CD8-positive, alpha-beta memory T cell (primary cell): Measurements from ENCODE around the gene SBK2. TPM values are rescaled to one million over a fixed set of nuclear protein-coding genes. Genes with fewer than 3 reads are reported as not detected.

Experiments used
- CTCF ChIA-PET: fragments of 350-600 bp; sonication (Branson Sonifier 250); formaldehyde crosslinking; loops from one replicate; lab custom pipeline; 2021; ENCODE audit warnings: antibody characterized with exemption; lab: Charles Lee
- POLR2A ChIA-PET: fragments of 350-600 bp; sonication (Branson Sonifier 250); formaldehyde crosslinking; loops from one replicate; lab custom pipeline; 2021; ENCODE audit warnings: antibody characterized with exemption; lab: Charles Lee
- DNase-seq, 5 donors: peaks; one replicate each; pipeline versions ENCODE4 v3.0.0 to v3.0.0-alpha.2; 2020 to 2022; ENCODE audit warnings: mixed read lengths in 1 of 5
- H3K27ac ChIP-seq: one replicate; pipeline ENCODE4 v1.7.0; 2013; ENCODE audit warnings: low read depth, mild to moderate bottlenecking, low read length, moderate library complexity
- H3K27me3 ChIP-seq: 2 replicates; pipeline ENCODE4 v1.7.0; 2013; ENCODE audit warnings: low read length, mild to moderate bottlenecking; ENCODE audit not compliant: insufficient read depth, poor library complexity, severe bottlenecking
- H3K36me3 ChIP-seq: 2 replicates; pipeline ENCODE4 v1.7.0; 2013; ENCODE audit warnings: mild to moderate bottlenecking, low read length, moderate library complexity; ENCODE audit not compliant: insufficient read depth
- H3K4me1 ChIP-seq: 2 replicates; pipeline ENCODE4 v1.7.0; 2013; ENCODE audit warnings: mild to moderate bottlenecking, low read length, moderate library complexity; ENCODE audit not compliant: insufficient read depth
- H3K4me3 ChIP-seq: 2 replicates; pipeline ENCODE4 v1.7.0; 2013; ENCODE audit warnings: mild to moderate bottlenecking, low read length
- H3K9me3 ChIP-seq: 2 replicates; pipeline ENCODE4 v1.7.0; 2013; ENCODE audit warnings: mild to moderate bottlenecking, low read length
- H3K27ac Mint-ChIP-seq, 8 donors: one replicate each; pipeline ENCODE4 v1.8.0; 2020 to 2021; ENCODE audit warnings: mixed read lengths in 8 of 8, mild to moderate bottlenecking in 6 of 8, inconsistent platforms in 3 of 8, moderate library complexity in 3 of 8
- H3K27me3 Mint-ChIP-seq, 2 donors: one replicate each; pipeline ENCODE4 v1.8.0; 2020 to 2021; ENCODE audit warnings: mixed read lengths in 2 of 2, mild to moderate bottlenecking in 1 of 2, moderate library complexity in 1 of 2
- H3K36me3 Mint-ChIP-seq, 3 donors: one replicate each; pipeline ENCODE4 v1.8.0; 2020 to 2021; ENCODE audit warnings: mixed read lengths in 3 of 3, inconsistent platforms in 1 of 3, mild to moderate bottlenecking in 1 of 3
- H3K4me1 Mint-ChIP-seq, 3 donors: one replicate each; pipeline ENCODE4 v1.8.0; 2020 to 2021; ENCODE audit warnings: mixed read lengths in 3 of 3, inconsistent platforms in 1 of 3, mild to moderate bottlenecking in 1 of 3
- H3K4me3 Mint-ChIP-seq, 7 donors: one replicate each; pipeline ENCODE4 v1.8.0; 2020 to 2021; ENCODE audit warnings: mixed read lengths in 7 of 7, mild to moderate bottlenecking in 6 of 7, moderate library complexity in 4 of 7, inconsistent platforms in 2 of 7
- H3K9me3 Mint-ChIP-seq, 5 donors: one replicate each; pipeline ENCODE4 v1.8.0; 2020 to 2022; ENCODE audit warnings: mixed read lengths in 5 of 5, mild to moderate bottlenecking in 3 of 5, moderate library complexity in 2 of 5, inconsistent platforms in 1 of 5
- polyA plus RNA-seq: library from polyadenylated mRNA; unstranded; fragments of 300-500 nt; fragmentation: Illumina TruSeq; gene quantifications from one replicate; pipeline ENCODE4 v1.2.3, GENCODE V29; 2021
- total RNA-seq, 2 experiments: library from RNA; stranded (reverse); gene quantifications; one replicate each; pipeline ENCODE4 v1.2.3, GENCODE V29; 2021

SBK2 gene
- total and polyA plus RNA-seq, 3 experiments from 2014 or later, result not detected

DNA sequence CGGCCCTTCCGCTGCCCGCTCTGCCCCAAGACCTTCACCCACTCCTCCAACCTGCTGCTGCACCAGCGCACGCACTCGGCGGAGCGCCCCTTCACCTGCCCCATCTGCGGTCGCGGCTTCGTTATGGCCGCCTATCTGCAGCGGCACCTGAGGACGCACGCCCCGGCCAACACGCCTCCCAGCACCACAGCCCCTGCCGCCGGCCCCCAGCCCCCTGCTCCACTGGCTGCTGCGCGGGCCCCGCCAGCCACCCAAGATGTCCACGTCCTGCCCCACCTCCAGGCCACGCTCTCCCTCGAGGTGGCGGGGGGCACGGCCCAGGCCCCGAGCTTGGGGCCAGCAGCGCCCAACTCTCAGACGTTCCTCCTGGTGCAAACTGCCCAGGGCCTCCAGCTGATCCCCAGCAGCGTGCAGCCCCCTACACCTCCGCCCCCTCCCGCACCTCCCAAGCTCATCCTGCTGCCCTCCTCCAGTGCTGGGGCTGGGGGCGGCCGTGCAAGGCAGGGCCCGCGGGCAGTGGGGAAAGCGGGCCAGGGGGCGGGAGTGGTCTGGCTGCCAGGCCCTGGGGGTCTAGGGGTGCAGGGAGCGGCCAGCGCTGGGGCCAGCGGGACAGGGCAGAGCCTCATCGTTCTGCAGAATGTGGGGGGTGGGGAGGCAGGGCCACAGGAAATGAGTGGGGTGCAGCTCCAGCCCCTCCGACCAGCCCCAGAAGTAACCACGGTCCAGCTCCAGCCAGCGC, 53.8 kb downstream of the SBK2 start:
- Mint-ChIP-seq H3K27ac (no peak overlapping the region), H3K9me3 (no peaks in the 10 kb centered on the region), H3K4me3 (peak overlapping the region in 1 of 7 donors; percentile 37), H3K27me3 (no peaks in the 10 kb centered on the region), H3K4me1 (peaks cover 18 to 48% (median 21%) of the 10 kb centered on the region in 3 donors), H3K36me3 (peaks cover 0 to 18% (median 0%) of the 10 kb centered on the region in 3 donors)
- CTCF ChIA-PET, result interaction anchor here (1.4 to 6.4 kb wide), 2 partner anchors 15 to 21 kb away, joined by 4 to 34 read pairs; no protein-coding TSS in a partner anchor
- POLR2A ChIA-PET, result interaction anchor here (0.5 kb wide), 1 partner anchor 151 kb away, joined by 3 read pairs; no protein-coding TSS in a partner anchor
- Histone ChIP-seq H3K9me3 (no peaks in the 10 kb centered on the region), H3K27ac (no peak overlapping the region), H3K4me3 (no peak overlapping the region), H3K4me1 (peaks cover 12% of the 10 kb centered on the region), H3K27me3 (no peaks in the 10 kb centered on the region), H3K36me3 (no peaks in the 10 kb centered on the region)
- no peak for DNase-seq

DNA sequence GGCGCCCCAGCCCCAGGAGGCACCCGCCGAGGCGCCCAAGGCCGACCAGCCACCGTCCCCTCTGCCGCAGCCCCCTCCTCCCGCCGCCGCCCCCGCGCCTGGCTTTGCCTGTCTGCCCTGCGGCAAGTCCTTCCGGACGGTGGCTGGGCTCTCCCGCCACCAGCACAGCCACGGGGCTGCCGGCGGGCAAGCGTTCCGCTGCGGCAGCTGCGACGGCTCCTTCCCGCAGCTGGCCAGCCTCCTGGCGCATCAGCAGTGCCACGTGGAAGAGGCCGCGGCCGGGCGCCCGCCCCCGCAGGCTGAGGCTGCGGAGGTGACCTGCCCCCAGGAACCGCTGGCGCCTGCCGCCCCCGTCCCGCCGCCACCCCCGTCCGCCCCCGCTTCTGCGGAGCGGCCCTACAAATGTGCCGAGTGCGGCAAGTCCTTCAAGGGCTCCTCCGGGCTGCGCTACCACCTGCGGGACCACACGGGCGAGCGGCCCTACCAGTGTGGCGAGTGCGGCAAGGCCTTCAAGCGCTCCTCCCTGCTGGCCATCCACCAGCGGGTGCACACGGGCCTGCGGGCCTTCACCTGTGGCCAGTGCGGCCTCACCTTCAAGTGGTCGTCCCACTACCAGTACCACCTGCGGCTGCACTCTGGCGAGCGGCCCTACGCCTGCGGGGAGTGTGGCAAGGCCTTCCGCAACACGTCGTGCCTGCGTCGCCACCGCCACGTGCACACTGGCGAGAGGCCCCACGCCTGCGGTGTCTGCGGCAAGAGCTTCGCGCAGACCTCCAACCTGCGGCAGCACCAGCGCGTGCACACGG, 54.6 kb downstream of the SBK2 start:
- ChIA-PET CTCF (interaction anchor here (1.4 to 6.4 kb wide), 2 partner anchors 15 to 22 kb away, joined by 4 to 34 read pairs; no protein-coding TSS in a partner anchor), POLR2A (no interaction called here)
- peaks cover 0 to 18% (median 0%) of the 10 kb centered on the region in 3 donors for H3K36me3 Mint-ChIP-seq

DNA sequence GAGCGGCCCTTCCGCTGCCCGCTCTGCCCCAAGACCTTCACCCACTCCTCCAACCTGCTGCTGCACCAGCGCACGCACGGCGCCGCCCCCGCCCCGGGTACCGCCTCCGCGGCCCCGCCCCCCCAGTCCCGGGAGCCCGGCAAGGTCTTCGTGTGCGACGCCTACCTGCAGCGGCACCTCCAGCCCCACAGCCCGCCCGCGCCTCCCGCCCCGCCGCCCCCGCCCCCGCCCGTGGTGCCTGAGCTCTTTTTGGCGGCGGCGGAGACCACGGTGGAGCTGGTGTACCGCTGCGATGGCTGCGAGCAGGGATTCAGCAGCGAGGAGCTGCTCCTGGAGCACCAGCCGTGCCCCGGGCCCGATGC, 55.2 kb downstream of the SBK2 start:
- peak in 1 of 5 donors; percentile 32 for DNase-seq
- H3K27ac ChIP-seq, result no peak overlapping the region
- no peaks in the 10 kb centered on the region for H3K27me3 Mint-ChIP-seq
- H3K9me3 Mint-ChIP-seq, result no peaks in the 10 kb centered on the region
- no peak overlapping the region for H3K27ac Mint-ChIP-seq
- no peak overlapping the region for H3K4me3 Mint-ChIP-seq
- H3K27me3 ChIP-seq, result no peaks in the 10 kb centered on the region
- peaks cover 26 to 52% (median 31%) of the 10 kb centered on the region in 3 donors for H3K4me1 Mint-ChIP-seq
- H3K9me3 ChIP-seq, result no peaks in the 10 kb centered on the region
- H3K4me3 ChIP-seq, result no peak overlapping the region
- ChIA-PET POLR2A (no interaction called here), CTCF (no interaction called here)
- peaks cover 0 to 21% (median 0%) of the 10 kb centered on the region in 3 donors for H3K36me3 Mint-ChIP-seq
- no peaks in the 10 kb centered on the region for H3K36me3 ChIP-seq
- H3K4me1 ChIP-seq, result peaks cover 22% of the 10 kb centered on the region

More for the DNA sequence above, 54.6 kb downstream of the SBK2 start:
- no peak overlapping the region for H3K4me3 ChIP-seq
- no peaks in the 10 kb centered on the region for H3K27me3 Mint-ChIP-seq
- H3K9me3 ChIP-seq, result no peaks in the 10 kb centered on the region
- DNase-seq, result no peak
- H3K27ac Mint-ChIP-seq, result no peak overlapping the region
- no peaks in the 10 kb centered on the region for H3K36me3 ChIP-seq
- no peak overlapping the region for H3K27ac ChIP-seq
- H3K4me1 Mint-ChIP-seq, result peaks cover 23 to 52% (median 26%) of the 10 kb centered on the region in 3 donors
- H3K27me3 ChIP-seq, result no peaks in the 10 kb centered on the region
- H3K9me3 Mint-ChIP-seq, result no peaks in the 10 kb centered on the region
- H3K4me1 ChIP-seq, result peaks cover 19% of the 10 kb centered on the region
- H3K4me3 Mint-ChIP-seq, result no peak overlapping the region

DNA sequence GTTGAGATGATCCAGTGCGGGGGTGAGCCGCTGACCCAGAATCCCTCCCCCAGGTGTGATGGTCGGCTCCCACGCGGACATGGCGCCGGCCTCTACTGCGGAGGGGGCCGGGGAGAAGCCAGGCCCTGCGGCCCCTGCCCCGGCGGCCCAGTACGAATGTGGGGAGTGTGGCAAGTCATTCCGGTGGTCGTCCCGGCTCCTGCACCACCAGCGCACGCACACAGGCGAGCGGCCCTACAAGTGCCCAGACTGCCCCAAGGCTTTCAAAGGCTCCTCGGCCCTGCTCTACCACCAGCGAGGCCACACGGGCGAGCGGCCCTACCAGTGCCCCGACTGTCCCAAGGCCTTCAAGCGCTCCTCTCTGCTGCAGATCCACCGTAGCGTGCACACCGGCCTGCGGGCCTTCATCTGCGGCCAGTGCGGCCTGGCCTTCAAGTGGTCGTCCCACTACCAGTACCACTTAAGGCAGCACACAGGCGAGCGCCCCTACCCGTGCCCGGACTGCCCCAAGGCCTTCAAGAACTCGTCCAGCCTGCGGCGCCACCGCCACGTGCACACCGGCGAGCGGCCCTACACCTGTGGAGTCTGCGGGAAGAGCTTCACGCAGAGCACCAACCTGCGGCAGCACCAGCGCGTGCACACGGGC, 55.7 kb downstream of the SBK2 start:
- Mint-ChIP-seq H3K27ac (no peak overlapping the region), H3K27me3 (no peaks in the 10 kb centered on the region), H3K36me3 (peaks cover 0 to 22% (median 0%) of the 10 kb centered on the region in 3 donors), H3K4me3 (peak overlapping the region in 1 of 7 donors; percentile 58), H3K4me1 (peaks cover 26 to 54% (median 31%) of the 10 kb centered on the region in 3 donors), H3K9me3 (no peaks in the 10 kb centered on the region)
- Histone ChIP-seq H3K4me3 (no peak overlapping the region), H3K36me3 (no peaks in the 10 kb centered on the region), H3K27ac (no peak overlapping the region), H3K4me1 (peaks cover 22% of the 10 kb centered on the region), H3K27me3 (no peaks in the 10 kb centered on the region), H3K9me3 (no peaks in the 10 kb centered on the region)
- POLR2A ChIA-PET, result no interaction called here
- CTCF ChIA-PET, result no interaction called here
- peak in 1 of 5 donors; percentile 43 for DNase-seq

DNA sequence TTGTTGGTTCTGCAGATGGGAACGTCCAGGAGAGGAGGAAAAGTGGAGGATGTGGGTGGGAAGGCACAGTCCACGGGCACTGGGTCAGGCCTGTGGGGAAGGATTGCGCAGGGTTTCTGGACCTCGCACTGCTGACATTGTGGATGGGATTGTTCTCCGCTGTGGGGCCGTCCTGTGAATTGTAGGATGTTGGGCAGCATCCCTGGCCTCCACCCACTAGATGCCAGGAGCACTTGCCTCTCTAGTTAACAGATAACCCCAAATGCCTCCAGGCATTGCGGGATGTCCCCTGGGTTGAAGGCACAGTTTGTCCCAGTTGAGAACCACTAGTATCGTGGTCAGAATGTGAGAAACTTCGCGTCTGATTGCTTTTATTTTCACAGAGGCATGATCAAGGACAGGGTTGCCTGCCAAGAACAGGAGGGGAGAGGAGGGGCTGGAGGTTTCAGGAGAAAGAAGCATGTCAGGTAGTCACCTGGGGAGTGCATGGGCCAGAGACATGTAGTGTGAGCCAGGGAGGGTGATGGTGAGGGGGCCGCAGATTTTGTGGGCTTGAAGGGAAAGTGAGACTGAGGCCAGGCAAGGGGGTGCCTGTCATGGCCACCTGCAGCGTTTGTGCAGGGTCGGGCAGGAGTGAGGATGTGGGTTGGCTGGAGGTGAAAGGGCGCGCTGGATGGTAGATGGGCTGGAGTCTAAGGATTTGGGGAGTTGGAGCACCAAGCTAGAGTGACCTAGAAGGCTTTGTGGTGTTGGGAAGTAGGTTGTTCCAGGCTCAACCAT, 57.3 kb downstream of the SBK2 start:
- no peaks in the 10 kb centered on the region for H3K27me3 ChIP-seq
- H3K27ac ChIP-seq, result no peak overlapping the region
- ChIA-PET CTCF (interaction anchor here (1.7 kb wide), 1 partner anchor 24 kb away, joined by 9 read pairs; no protein-coding TSS in a partner anchor), POLR2A (no interaction called here)
- Mint-ChIP-seq H3K9me3 (no peaks in the 10 kb centered on the region), H3K27me3 (no peaks in the 10 kb centered on the region), H3K4me3 (peak overlapping the region in 5 of 7 donors; percentile 8 to 66 (median 52)), H3K27ac (peak overlapping the region in 5 of 8 donors; percentile 37 to 92 (median 77)), H3K36me3 (peaks cover 0 to 22% (median 0%) of the 10 kb centered on the region in 3 donors), H3K4me1 (peaks cover 19 to 46% (median 32%) of the 10 kb centered on the region in 3 donors)
- no peak overlapping the region for H3K4me3 ChIP-seq
- H3K36me3 ChIP-seq, result no peaks in the 10 kb centered on the region
- no peak for DNase-seq
- H3K9me3 ChIP-seq, result no peaks in the 10 kb centered on the region
- peaks cover 26% of the 10 kb centered on the region for H3K4me1 ChIP-seq

DNA sequence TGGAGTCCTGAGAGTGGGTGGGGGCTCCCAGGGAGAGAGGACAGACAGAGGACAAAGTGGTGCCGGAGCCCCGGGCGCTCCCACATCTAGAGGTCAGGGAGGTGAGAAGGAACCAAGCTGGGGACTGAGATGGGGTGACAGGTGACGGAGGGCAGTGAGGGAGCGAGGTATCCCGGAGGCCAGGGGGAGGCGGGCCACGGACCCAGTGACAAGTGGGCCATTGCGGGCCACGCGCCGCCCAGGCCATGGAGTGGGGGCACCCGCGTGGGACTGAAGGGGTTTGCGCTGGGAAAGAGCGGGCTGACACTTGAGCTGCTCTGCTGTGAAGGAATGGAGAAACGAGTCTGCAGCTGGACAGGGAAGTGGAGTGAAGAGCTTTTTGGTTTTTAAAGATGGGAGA, 57.9 kb downstream of the SBK2 start:
- Mint-ChIP-seq H3K27ac (peak overlapping the region in 6 of 8 donors; percentile 30 to 92 (median 62)), H3K4me1 (peaks cover 17 to 42% (median 32%) of the 10 kb centered on the region in 3 donors), H3K36me3 (peaks cover 0 to 22% (median 0%) of the 10 kb centered on the region in 3 donors), H3K4me3 (peak overlapping the region; percentile 22 to 96 (median 48)), H3K27me3 (no peaks in the 10 kb centered on the region), H3K9me3 (no peaks in the 10 kb centered on the region)
- Histone ChIP-seq H3K27me3 (no peaks in the 10 kb centered on the region), H3K27ac (no peak overlapping the region), H3K9me3 (no peaks in the 10 kb centered on the region), H3K36me3 (no peaks in the 10 kb centered on the region), H3K4me1 (peaks cover 20% of the 10 kb centered on the region), H3K4me3 (no peak overlapping the region)
- POLR2A ChIA-PET, result no interaction called here
- CTCF ChIA-PET, result interaction anchor here (1.7 to 3.7 kb wide), 2 partner anchors 12 to 25 kb away, joined by 9 to 28 read pairs; no protein-coding TSS in a partner anchor
- DNase-seq, result no peak
